PC-3 (cell line): ENCODE measurements around the gene ZDHHC8. TPM values are rescaled to one million over a fixed set of nuclear protein-coding genes. Genes with fewer than 3 reads are reported as not detected.

ENCODE experiments used
- ATAC-seq: fragments of 200-7000 bp; cut with Tn5 transposase; 2 replicates; pipeline ENCODE4 v1.9.1; 2020; ENCODE audit warnings: mild to moderate bottlenecking, moderate library complexity
- BruUV-seq: library from RNA; stranded (reverse); fragments of 400-500 nt; replicated peaks from 2 replicates; lab custom pipeline; 2021; lab: Mats Ljungman, UMichigan
- CTCF ChIA-PET: fragments of 300-600 bp; sonication (Branson Sonifier 250); formaldehyde crosslinking; loops from one replicate; lab custom pipeline; 2022; ENCODE audit warnings: antibody characterized with exemption; lab: Charles Lee
- POLR2A ChIA-PET: fragments of 300-600 bp; sonication (Branson Sonifier 250); formaldehyde crosslinking; loops from one replicate; lab custom pipeline; 2022; ENCODE audit warnings: antibody characterized with exemption; ENCODE audit not compliant: unreplicated experiment; lab: Charles Lee
- DNase-seq: peaks from one replicate; pipeline ENCODE4 v3.0.0-alpha.2; 2015
- H2AFZ ChIP-seq: fragments of 300-600 bp; sonication (generic); 2 replicates; pipeline ENCODE4 v1.6.0; 2016; ENCODE audit warnings: antibody characterized with exemption, low read length
- H3F3A ChIP-seq: fragments of 300-600 bp; sonication (generic); one replicate; pipeline ENCODE4 v1.6.0; 2017; ENCODE audit warnings: antibody characterized with exemption, low read length, control low read depth, mild to moderate bottlenecking; ENCODE audit not compliant: unreplicated experiment
- H3K27ac ChIP-seq: fragments of 300-600 bp; sonication (generic); 2 replicates; pipeline ENCODE4 v1.5.1; 2016; ENCODE audit warnings: mild to moderate bottlenecking, low read length
- H3K27me3 ChIP-seq: fragments of 300-600 bp; sonication (generic); 2 replicates; pipeline ENCODE4 v1.6.1; 2016; ENCODE audit warnings: low read length, mixed read lengths
- H3K36me3 ChIP-seq: fragments of 300-600 bp; sonication (generic); 2 replicates; pipeline ENCODE4 v1.6.1; 2016; ENCODE audit warnings: low read depth, mixed run types, low read length, mixed read lengths
- H3K4me1 ChIP-seq: fragments of 300-600 bp; sonication (generic); 2 replicates; pipeline ENCODE4 v1.5.1; 2016; ENCODE audit warnings: low read length; ENCODE audit not compliant: insufficient read depth
- H3K4me2 ChIP-seq: fragments of 300-600 bp; sonication (generic); 2 replicates; pipeline ENCODE4 v1.6.0; 2016; ENCODE audit warnings: low read length
- H3K4me3 ChIP-seq: fragments of 300-600 bp; sonication (generic); 2 replicates; pipeline ENCODE4 v1.5.1; 2016; ENCODE audit warnings: mild to moderate bottlenecking, low read length, mixed read lengths
- H3K79me2 ChIP-seq: fragments of 300-600 bp; sonication (generic); 2 replicates; pipeline ENCODE4 v1.6.1; 2017; ENCODE audit warnings: low read length, mixed read lengths
- H3K9ac ChIP-seq: fragments of 300-600 bp; sonication (generic); 2 replicates; pipeline ENCODE4 v1.6.0; 2016; ENCODE audit warnings: mild to moderate bottlenecking, low read length
- H3K9me2 ChIP-seq: fragments of 300-600 bp; sonication (generic); replicated peaks from 2 replicates; pipeline ENCODE4 v1.6.1; 2016; ENCODE audit warnings: mixed run types, low read length, mixed read lengths
- H3K9me3 ChIP-seq: fragments of 300-600 bp; sonication (generic); 2 replicates; pipeline ENCODE4 v1.6.1; 2016; ENCODE audit warnings: low read length, mixed read lengths
- H4K20me1 ChIP-seq: fragments of 300-600 bp; sonication (generic); 2 replicates; pipeline ENCODE4 v1.6.1; 2016; ENCODE audit warnings: low read length, mixed read lengths
- EZH2 ChIP-seq: fragments of 300-600 bp; sonication (generic); IDR thresholded peaks from one replicate; pipeline ENCODE4 v1.6.1; 2017; ENCODE audit warnings: antibody characterized with exemption, mild to moderate bottlenecking, low read length; ENCODE audit not compliant: unreplicated experiment
- EZH2phosphoT487 ChIP-seq: fragments of 300-600 bp; sonication (generic); IDR thresholded peaks from 2 replicates; pipeline ENCODE4 v1.6.1; 2018; ENCODE audit warnings: mild to moderate bottlenecking, antibody characterized with exemption, low read length, borderline replicate concordance
- intact Hi-C: fragments of 100-400 bp; cut with micrococcal nuclease; formaldehyde crosslinking; loops from 2 replicates; pipeline ENCODE4 v1.9.0; 2023
- total RNA-seq: library from RNA; depleted of rRNA; stranded (reverse); fragments of >200 nt; gene quantifications from 2 replicates; pipeline ENCODE4 v1.2.3, GENCODE V29; 2014
- TF ChIP-seq, protein P1 (sequence below): fragments of 300-600 bp; sonication (generic); conservative IDR thresholded peaks from 2 replicates; pipeline ENCODE4 v1.5.1; 2017; ENCODE audit warnings: antibody characterized with exemption, low read depth, mild to moderate bottlenecking, low read length

The ZDHHC8 gene
- total RNA-seq, 1 experiment from 2014 or later, result 24.6 TPM

DNA sequence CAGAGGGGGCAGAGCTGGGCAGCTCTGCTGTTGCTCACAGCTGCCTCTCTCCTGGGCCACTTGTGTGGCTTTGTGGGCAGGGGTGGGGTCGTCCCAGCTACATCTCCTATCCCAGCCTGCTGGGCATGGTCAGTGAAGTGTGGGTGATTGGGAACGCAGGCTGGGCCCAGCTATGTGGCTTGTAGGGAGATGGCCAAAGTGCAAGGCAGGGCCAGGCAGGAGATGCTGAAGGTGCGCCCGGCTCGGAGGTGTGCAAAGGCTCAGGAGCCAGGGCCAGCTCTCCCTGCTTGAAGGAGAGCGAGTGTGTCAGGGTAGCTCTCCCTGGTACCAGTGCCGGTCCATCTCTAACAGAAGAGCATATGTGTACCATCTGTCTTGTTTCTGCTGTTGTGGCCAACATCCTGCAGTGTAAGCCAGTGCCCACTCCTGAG, 24.1 kb upstream of the ZDHHC8 start:
- Histone ChIP-seq H3F3A (no peaks in the 10 kb centered on the region), H3K4me2 (no peak overlapping the region), H3K9ac (no peak overlapping the region), H3K9me2 (no peaks in the 10 kb centered on the region), H2AFZ (no peak overlapping the region), H3K4me3 (no peak overlapping the region), H3K9me3 (no peaks in the 10 kb centered on the region), H4K20me1 (no peaks in the 10 kb centered on the region), H3K27ac (no peak overlapping the region), H3K36me3 (peaks cover 28% of the 10 kb centered on the region), H3K4me1 (no peaks in the 10 kb centered on the region), H3K79me2 (peaks cover 10% of the 10 kb centered on the region), H3K27me3 (no peaks in the 10 kb centered on the region)
- BruUV-seq, result no TSS peak
- intact Hi-C loops, result no loop called here
- TF ChIP-seq EZH2, result no peak
- DNase-seq (no peak), ATAC-seq (no peak)
- ChIA-PET POLR2A (no interaction called here), CTCF (no interaction called here)

DNA sequence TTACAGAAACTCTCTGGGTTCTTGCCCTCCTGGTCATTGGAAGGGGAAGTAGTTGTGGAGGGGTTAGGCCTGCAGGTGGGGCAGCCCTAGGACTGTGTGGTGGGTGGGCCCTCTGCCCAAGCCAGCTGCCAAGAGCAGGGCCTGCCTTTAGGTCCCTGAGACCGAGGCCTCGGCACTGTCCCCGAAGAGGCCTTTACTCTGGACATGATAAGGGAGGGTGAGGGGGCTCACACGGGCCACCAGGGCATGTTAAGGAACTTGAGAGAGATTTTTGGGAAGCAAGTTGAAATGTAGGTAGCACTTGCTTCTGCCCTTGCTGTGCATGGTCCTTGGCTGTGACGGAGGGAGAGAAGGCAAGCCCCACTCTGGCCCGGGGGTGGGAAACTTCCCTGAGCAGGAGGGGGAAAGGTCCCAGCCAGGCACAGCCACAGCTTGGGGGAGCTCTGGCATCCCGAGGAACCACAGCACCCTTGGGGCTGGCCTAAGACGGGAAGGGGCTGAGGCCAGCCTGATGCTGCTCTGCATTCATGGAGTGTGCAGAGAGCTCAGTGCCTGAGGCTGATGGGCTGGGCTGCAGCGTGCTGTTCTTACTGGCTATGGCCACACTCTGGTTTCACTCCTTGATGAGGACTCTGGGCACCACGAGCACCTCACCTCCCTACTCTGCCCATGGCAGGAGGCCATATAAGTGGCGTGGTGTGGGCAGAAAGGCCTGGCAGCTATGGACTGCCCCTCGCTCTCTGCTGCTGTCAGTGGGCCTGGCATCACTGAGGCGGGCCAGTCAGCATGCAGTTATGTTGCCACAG, 23.4 kb upstream of the ZDHHC8 start:
- Histone ChIP-seq H3K36me3 (peaks cover 32% of the 10 kb centered on the region), H3K27ac (no peak overlapping the region), H3K79me2 (peaks cover 8% of the 10 kb centered on the region), H3F3A (no peaks in the 10 kb centered on the region), H3K4me1 (no peaks in the 10 kb centered on the region), H4K20me1 (no peaks in the 10 kb centered on the region), H3K4me2 (no peak overlapping the region), H3K4me3 (no peak overlapping the region), H3K9me3 (no peaks in the 10 kb centered on the region), H2AFZ (no peak overlapping the region), H3K27me3 (no peaks in the 10 kb centered on the region), H3K9me2 (no peaks in the 10 kb centered on the region), H3K9ac (no peak overlapping the region)
- ChIA-PET POLR2A (no interaction called here), CTCF (no interaction called here)
- no TSS peak for BruUV-seq
- TF ChIP-seq EZH2, result no peak
- TF ChIP-seq, protein P1, sequence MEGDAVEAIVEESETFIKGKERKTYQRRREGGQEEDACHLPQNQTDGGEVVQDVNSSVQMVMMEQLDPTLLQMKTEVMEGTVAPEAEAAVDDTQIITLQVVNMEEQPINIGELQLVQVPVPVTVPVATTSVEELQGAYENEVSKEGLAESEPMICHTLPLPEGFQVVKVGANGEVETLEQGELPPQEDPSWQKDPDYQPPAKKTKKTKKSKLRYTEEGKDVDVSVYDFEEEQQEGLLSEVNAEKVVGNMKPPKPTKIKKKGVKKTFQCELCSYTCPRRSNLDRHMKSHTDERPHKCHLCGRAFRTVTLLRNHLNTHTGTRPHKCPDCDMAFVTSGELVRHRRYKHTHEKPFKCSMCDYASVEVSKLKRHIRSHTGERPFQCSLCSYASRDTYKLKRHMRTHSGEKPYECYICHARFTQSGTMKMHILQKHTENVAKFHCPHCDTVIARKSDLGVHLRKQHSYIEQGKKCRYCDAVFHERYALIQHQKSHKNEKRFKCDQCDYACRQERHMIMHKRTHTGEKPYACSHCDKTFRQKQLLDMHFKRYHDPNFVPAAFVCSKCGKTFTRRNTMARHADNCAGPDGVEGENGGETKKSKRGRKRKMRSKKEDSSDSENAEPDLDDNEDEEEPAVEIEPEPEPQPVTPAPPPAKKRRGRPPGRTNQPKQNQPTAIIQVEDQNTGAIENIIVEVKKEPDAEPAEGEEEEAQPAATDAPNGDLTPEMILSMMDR, result no peak
- TF ChIP-seq EZH2phosphoT487, result no peak
- DNase-seq, result no peak
- no peak for ATAC-seq
- intact Hi-C loops, result no loop called here

DNA sequence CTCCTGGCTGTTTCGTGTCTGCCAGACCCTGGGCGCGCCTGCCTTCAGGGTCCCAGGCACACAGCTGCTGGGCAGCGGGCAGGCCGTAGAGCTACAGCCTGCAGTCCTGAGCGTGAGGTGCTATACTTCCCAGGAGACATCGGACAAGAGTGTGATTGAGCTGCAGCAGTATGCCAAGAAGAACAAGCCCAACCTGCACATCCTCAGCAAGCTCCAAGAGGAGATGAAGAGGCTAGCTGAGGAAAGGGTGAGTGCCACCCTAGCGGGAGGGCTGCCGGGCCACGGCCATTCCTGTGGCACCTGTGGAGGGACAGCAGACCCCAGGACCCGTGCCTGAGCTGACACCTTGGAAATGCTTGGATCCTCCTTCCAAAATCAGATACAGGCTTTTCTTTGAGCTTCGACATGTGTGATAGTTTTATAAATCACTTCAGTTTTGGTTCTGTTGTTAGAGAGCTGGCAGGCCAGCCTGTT, 22.8 kb upstream of the ZDHHC8 start:
- no TSS peak for BruUV-seq
- H3K4me3 ChIP-seq, result no peak overlapping the region
- no peak overlapping the region for H3K27ac ChIP-seq
- intact Hi-C loops, result no loop called here
- CTCF ChIA-PET, result no interaction called here
- no peak overlapping the region for H3K9ac ChIP-seq
- ATAC-seq (no peak), DNase-seq (no peak)
- no peaks in the 10 kb centered on the region for H3F3A ChIP-seq
- POLR2A ChIA-PET, result no interaction called here
- no peaks in the 10 kb centered on the region for H4K20me1 ChIP-seq
- TF ChIP-seq, protein P1, result no peak
- H3K9me2 ChIP-seq, result no peaks in the 10 kb centered on the region
- H3K9me3 ChIP-seq, result no peaks in the 10 kb centered on the region
- no peaks in the 10 kb centered on the region for H3K27me3 ChIP-seq
- peaks cover 2% of the 10 kb centered on the region; the same call in 1 of the 2 replicates for H3K79me2 ChIP-seq
- H3K36me3 ChIP-seq, result peaks cover 28% of the 10 kb centered on the region
- no peak overlapping the region for H3K4me2 ChIP-seq
- no peaks in the 10 kb centered on the region for H3K4me1 ChIP-seq
- H2AFZ ChIP-seq, result no peak overlapping the region
